Measurements from ENCODE around the gene TBCEL.
"Not testable (repeated sequence)": the region's sequence is repeated elsewhere in the genome, so short reads cannot be mapped to it uniquely, and the experiment has no call there.

Gene TBCEL

GRCh38 chr11:121029813-121030445 is 6.0 kb downstream of the TBCEL start:
- DNase-seq, result no peak

GRCh38 chr11:121031167-121031566 is 7.3 kb downstream of the TBCEL start:
- no peak for DNase-seq

DNA sequence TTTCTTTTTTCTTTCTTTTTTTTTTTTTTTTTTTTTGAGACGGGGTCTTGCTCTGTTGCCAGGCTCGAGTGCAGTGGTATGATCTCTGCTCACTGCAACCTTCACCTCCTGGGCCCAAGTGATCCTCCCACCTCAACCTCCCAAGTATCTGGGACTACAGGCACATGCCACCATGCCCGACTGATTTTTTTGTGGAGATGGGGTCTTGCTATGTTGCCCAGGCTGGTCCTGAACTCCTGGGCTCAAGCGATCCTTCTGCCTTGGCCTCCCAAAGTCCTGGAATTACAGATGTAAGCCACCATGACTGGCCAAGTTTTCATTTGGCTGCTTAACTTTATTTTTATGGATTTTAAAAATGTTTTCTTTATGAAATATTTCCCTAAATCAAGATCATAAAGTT is 7.7 kb downstream of the TBCEL start:
- DNase-seq, result not testable (repeated sequence)

GRCh38 chr11:121032546-121032945 is 8.6 kb downstream of the TBCEL start:
- peak; percentile 28 for DNase-seq

DNA sequence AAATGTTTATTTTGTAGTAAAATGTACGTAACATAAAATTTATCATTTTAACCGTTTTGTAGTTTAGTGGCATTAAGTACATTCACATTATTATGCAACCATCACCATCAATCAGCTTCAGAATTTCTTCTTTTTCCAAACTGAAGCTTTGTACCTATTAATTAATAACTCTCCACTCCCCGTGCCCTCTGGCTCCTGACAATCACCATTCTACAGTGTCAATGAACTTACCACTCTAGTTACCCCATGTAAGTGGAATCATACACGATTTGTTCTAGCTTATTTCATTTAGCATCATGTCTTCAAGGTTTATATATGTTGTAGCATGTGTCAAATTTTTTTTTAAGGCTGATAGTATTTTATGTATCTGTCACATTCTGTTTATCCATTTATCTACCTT is 9.7 kb downstream of the TBCEL start:
- DNase-seq, result no peak

GRCh38 chr11:121035169-121035755 is 11.4 kb downstream of the TBCEL start:
- peak; percentile 40 for DNase-seq

- no peak for DNase-seq
These were observed 11.9 kb downstream of the TBCEL start for GRCh38 chr11:121035780-121036179.

DNA sequence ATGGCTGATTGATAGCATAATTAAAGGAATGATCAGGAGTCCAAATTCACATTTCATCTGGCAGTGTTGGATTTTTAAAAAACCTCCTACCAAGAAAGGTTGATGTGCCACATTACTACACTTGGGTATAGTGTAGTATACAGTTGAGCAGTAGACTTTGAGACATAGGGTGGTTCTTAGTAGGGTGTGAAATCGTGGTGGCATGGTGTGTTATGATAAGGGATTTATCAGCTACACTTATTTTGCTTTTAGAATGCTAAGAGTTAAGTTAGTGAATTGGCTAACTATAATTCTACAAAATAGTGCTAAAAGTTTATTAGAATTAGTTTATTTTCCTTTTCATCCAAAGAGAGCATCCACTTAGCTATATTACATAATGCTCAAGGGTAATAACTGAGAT is 13.1 kb downstream of the TBCEL start:
- no peak for DNase-seq

DNA sequence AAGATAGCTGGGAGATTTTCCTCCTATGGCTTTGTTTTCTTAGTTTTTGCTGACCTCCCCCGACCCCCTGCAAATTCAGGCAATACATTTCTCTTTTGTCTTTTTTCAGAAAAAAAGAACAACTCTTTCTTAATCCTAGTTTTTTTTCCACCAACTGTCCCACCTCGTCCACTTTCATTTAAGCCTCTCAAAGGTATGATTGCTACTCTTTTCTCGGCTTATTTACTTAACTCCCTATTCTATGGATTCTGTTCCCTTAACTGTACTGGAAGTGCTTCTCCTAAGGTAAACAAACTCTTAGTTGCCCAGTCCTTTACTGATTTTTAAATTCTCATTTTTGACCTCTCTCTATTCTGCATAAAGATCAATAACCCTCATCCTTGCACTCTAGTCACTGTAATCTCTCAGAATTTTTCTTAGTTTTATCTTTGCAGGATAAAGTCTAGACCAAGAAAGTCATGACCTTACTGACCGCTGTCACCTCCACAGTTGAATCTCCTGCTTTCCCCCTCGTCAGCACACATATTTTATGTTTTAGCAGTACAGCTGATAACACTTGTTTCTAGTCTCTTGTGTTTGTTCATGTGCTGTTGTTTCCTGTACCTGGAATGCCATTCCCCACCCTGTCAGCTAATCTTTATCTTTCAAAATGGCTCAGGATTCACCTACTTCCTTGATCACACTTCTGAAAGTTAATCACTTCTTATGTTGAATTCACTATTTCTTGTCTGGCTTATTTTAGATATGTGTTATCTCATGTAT is 14.9 kb downstream of the TBCEL start:
- DNase-seq, result no peak

- no peak for DNase-seq
These were observed 16.2 kb downstream of the TBCEL start for GRCh38 chr11:121039971-121040613.

DNA sequence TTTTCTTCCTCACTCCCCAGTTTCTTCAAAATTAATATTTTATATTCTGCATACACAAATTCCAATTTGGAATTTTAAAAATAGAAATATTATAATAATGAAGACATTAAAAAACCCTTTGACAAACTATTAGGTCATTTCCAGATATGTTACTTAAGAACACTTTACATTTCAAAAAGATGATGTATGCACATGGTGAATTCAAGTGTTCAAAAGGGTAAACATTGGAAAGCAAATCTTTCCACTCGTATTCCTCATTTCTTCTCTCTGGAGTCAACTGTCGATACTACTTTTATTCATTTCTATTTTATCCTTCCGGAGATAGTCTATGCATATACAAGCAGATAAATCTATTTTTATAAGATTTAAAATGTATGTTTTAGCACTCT is 16.7 kb downstream of the TBCEL start:
- DNase-seq, result no peak

DNA sequence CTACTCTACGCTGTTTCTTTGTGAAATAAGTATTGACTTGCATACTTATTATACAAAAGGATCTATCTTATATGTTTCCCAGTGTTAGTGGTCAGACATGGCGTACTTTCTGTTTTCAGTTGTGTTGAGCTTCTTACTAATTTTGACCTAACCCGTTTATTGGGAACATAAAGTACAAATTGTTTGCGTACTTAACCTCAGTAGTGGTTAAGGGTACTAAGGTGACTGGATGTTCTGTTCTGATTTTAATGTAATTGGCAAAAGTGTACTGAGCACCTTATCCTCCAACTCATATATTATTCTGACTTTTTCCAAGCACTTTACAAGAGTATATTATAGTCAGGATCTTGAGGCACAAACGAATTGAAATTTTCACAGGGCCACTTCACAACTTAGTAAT is 17.2 kb downstream of the TBCEL start:
- DNase-seq, result no peak

DNA sequence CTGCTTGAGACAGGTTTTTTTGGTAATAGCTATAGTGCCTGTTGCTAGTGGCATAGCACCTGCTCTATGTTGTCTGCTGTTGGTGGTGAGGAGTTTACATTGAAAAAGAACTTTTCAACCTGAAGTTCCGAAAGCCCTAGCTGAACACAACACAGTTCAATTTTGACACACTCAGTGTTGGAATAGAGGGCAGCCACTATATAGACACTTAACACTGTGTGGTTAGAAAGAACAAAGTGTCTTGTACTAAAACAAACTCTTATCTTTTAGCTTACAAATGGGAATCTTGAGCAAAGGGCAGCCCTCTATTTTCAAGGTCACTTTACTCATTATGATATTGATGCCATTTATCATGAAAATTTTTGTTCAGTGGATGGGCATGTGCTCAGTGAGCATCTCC is 18.4 kb downstream of the TBCEL start:
- no peak for DNase-seq

- no peak for DNase-seq
These were observed 24.0 kb downstream of the TBCEL start for GRCh38 chr11:121047926-121048325.

DNA sequence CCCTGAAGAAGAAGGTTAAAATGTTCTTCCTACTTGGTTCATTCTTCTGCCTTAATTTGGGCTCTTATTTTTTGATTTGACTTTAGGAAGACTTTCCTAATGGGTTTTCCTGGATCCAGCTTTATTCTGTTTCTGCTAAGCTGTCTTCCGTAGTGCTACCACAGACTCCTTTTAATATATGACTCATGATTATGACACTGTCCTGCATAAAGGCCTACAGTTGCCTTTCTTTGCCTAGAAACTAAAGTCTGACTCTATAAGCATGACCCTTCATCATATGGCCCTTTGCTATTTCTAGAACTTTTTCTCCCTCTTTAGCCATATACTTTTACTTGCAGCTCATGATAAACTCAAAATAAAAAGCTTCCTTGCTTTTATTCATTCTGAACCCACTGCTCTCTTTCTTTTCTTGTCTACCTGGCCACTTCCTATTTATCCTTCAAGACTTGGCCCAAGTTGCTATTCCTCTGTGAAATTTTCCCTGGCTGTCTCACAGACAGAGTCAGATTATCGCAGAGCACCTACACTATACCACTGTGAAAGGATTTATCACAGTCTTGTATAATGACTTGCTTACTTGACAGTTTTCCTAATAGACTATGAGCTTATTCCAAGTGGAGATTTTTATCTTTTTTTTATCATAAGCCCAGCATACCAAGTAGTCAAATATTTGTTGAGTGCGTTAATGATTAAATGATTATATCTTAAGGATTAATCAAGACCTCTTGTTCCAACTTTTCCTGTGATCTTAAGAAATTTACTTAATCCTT is 24.7 kb downstream of the TBCEL start:
- DNase-seq, result no peak

DNA sequence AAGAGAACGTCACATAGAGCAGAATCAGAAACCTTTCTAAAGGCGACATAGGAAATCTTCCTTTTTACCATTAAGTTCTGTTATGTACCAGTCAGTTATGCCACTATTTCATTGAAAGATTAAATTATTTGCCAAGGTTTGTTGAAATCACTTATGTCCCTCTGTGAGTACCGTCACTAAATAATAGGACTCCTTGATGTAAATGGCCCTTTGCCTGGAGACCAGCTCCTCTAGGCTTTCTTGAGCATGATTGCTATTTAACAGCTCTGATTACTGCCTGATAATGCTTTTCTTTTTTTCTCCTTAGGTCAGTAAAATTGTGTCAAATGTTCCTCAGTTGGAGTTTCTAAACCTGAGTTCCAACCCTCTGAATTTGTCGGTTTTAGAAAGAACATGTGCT is 29.3 kb downstream of the TBCEL start:
- DNase-seq, result no peak

- DNase-seq, result no peak
These were observed 30.4 kb downstream of the TBCEL start for GRCh38 chr11:121054266-121054665.

DNA sequence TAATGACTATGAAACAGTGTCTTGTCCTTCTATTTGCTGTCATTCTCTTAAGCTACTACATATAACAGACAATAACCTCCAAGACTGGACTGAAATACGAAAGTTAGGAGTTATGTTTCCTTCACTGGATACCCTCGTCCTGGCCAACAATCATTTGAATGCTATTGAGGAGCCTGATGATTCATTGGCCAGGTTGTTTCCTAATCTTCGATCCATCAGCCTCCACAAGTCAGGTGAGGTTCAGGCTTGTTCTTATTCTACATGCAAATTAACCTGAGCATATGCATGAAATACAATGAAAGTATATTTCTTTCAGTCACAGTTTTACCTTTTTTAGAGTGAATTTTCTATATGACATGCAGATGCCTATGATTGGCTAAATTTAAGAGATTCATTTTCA is 31.2 kb downstream of the TBCEL start:
- DNase-seq, result no peak

DNA sequence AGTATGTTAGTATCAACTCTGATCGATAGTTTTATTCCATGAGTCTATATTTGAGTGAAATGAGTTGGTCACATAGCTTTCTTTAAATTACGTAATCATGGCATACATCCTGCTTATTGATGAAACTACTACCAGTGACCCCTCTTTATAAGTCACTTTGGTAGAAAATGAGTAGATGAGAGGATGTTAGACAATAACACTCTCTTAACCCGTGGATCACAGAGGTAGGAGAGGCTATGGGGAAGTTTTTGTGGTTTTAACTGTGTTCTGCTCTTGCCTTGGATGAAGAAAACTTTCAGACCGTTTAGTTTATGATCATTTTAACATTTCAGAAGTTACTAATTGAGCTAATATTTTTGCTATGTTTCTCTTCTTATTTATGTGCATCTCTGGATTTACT is 34.0 kb downstream of the TBCEL start:
- no peak for DNase-seq

- no peak for DNase-seq
These were observed 35.0 kb downstream of the TBCEL start for GRCh38 chr11:121058941-121059340.

- no peak for DNase-seq
These were observed 35.7 kb downstream of the TBCEL start for GRCh38 chr11:121059605-121060004.

- DNase-seq, result no peak
These were observed 39.8 kb downstream of the TBCEL start for GRCh38 chr11:121063728-121064127.

DNA sequence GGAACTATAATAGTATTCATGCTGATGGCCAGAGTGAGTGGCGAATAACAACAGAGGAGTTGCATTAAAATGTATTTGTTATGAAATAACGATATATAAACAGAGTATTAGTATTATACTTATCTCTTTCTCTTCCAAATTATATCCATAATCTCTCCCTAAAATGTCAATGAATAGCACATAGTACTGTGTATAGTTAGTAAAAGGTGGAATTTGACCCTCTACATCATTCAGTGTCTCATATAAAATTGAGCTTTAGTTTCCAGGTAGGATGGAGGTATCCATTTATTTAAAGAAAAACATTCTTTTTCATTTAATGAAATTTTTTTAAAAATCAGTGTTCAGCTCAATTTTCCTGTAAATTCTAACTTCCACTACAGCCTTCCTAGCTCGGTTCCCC is 42.7 kb downstream of the TBCEL start:
- DNase-seq, result peak; percentile 33
